WERI-Rb-1 (cell line): ENCODE data around the gene CD40.

Experiments
- DNase-seq: peaks from one replicate; pipeline ENCODE4 v3.0.0-alpha.2; 2020
- H3K27ac ChIP-seq: fragments of 250-450 bp; sonication (Bioruptor Pico); 2 replicates; pipeline ENCODE4 v1.5.1; 2020; ENCODE audit warnings: mild to moderate bottlenecking, moderate library complexity
- H3K27me3 ChIP-seq: fragments of 250-450 bp; sonication (Bioruptor Pico); 2 replicates; pipeline ENCODE4 v1.5.1; 2021; ENCODE audit warnings: mild to moderate bottlenecking, low read depth, moderate library complexity; ENCODE audit not compliant: insufficient read depth, severe bottlenecking
- H3K36me3 ChIP-seq: fragments of 250-450 bp; sonication (Bioruptor Pico); 2 replicates; pipeline ENCODE4 v1.5.1; 2020; ENCODE audit warnings: mild to moderate bottlenecking, moderate library complexity
- H3K4me3 ChIP-seq: 2 replicates; pipeline ENCODE4 v1.5.1; 2011; ENCODE audit warnings: low read depth, mild to moderate bottlenecking, control low read depth, low read length
- H3K9me3 ChIP-seq: fragments of 250-450 bp; sonication (Bioruptor Pico); 2 replicates; pipeline ENCODE4 v1.5.1; 2021; ENCODE audit warnings: mild to moderate bottlenecking, moderate library complexity; ENCODE audit not compliant: severe bottlenecking
- TF ChIP-seq, protein P1 (sequence below): IDR thresholded peaks from 2 replicates; pipeline ENCODE4 v1.5.1; 2011; ENCODE audit warnings: low read depth, mild to moderate bottlenecking, control low read depth, inconsistent platforms, low read length

The CD40 gene

GRCh38 chr20:46148313-46149208 lies 30.4 kb downstream of the CD40 start:
- Histone ChIP-seq H3K9me3 (no peaks in the 10 kb centered on the region), H3K4me3 (no peak overlapping the region), H3K27ac (no peak overlapping the region), H3K27me3 (no peaks in the 10 kb centered on the region), H3K36me3 (no peaks in the 10 kb centered on the region)
- TF ChIP-seq, protein P1, sequence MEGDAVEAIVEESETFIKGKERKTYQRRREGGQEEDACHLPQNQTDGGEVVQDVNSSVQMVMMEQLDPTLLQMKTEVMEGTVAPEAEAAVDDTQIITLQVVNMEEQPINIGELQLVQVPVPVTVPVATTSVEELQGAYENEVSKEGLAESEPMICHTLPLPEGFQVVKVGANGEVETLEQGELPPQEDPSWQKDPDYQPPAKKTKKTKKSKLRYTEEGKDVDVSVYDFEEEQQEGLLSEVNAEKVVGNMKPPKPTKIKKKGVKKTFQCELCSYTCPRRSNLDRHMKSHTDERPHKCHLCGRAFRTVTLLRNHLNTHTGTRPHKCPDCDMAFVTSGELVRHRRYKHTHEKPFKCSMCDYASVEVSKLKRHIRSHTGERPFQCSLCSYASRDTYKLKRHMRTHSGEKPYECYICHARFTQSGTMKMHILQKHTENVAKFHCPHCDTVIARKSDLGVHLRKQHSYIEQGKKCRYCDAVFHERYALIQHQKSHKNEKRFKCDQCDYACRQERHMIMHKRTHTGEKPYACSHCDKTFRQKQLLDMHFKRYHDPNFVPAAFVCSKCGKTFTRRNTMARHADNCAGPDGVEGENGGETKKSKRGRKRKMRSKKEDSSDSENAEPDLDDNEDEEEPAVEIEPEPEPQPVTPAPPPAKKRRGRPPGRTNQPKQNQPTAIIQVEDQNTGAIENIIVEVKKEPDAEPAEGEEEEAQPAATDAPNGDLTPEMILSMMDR = no peak
- no peak for DNase-seq

- Histone ChIP-seq H3K27me3 (no peaks in the 10 kb centered on the region), H3K9me3 (no peaks in the 10 kb centered on the region), H3K36me3 (no peaks in the 10 kb centered on the region), H3K27ac (no peak overlapping the region), H3K4me3 (no peak overlapping the region)
- TF ChIP-seq, protein P1 = no peak
- no peak for DNase-seq
These were observed 32.8 kb downstream of the CD40 start for GRCh38 chr20:46150943-46151342.

DNA sequence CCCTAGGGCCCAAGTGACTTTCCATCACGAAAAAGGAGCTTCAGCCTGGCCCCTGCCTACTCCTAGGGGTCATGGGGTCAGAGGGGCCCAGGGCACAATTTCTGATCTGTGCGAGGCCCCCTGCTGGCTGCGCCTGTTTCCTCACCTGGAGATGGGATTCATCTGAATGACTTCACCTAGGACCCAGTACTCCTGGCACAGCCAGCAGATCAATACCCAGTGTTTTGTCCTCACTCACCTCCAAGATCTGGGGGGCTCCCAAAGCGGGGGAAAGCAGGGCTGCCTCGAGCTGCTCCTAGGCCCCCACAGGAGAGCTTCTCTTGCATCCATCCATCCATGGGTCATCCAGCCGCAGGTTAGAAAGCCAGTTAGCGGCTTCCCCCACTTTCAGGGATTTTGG lies 33.8 kb downstream of the CD40 start:
- DNase-seq = peak; percentile 50
- TF ChIP-seq, protein P1 = peak; percentile 73

DNA sequence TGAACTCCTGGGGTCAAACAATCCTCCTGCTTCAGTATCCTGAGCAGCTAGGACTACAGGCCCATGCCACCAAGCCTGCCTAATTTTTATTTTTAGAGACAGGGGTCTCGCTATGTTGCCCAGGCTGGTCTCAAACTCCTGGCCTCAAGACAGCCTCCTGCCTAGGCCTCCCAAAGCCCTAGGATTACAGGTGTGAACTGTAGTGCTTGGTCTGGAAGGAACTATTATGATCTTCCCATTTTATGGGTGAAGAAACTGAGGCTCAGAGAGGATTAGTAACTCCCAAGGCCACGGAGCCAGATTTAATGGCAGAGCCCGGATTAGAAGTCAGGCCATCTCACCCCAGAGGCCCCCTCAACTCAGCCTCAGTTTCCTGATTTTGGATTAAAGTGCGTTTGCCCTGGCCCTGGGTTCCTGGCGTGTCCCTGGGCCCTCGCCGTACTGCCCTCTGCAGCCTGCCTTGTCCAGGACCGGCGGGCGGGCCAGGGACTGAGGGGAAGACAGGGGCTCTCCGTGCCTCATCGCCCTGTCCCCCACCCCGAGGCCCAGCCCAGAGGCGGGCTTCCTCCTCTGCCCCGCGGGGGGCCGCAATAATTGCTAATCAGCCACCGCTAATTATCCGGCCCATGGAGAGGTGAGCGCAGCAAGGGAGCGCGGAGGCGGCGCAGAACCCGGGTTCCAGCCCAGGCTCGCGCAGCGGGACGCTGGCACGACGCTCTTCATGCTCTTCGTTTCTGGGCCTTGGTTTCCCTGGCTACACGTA lies 34.9 kb downstream of the CD40 start:
- TF ChIP-seq, protein P1 = no peak
- no peaks in the 10 kb centered on the region for H3K27me3 ChIP-seq
- no peak overlapping the region for H3K4me3 ChIP-seq
- DNase-seq = no peak
- no peaks in the 10 kb centered on the region for H3K36me3 ChIP-seq
- no peak overlapping the region for H3K27ac ChIP-seq
- no peaks in the 10 kb centered on the region for H3K9me3 ChIP-seq

More for the DNA sequence above, 33.8 kb downstream of the CD40 start:
- Histone ChIP-seq H3K9me3 (no peaks in the 10 kb centered on the region), H3K27me3 (no peaks in the 10 kb centered on the region), H3K36me3 (no peaks in the 10 kb centered on the region), H3K27ac (no peak overlapping the region), H3K4me3 (no peak overlapping the region)

DNA sequence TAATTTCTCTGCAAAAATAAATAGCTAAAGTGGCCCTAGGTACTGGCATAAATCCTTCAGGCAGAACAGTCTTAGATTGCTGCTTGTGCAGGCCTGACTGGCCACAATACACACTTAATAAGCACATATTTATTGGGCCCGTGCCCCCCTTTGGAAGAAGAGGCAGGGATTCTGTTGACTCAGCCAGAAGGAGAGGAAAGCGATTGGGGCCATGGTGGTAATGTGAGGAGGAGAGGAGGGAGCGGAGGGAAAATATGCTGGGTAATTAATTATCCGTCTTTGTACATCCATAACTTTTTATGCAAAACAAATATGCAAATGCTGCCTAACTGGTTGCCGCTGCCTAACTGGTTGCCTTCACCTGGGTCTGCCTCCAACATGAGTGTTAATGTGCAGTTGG lies 36.2 kb downstream of the CD40 start:
- DNase-seq = no peak
- Histone ChIP-seq H3K27me3 (no peaks in the 10 kb centered on the region), H3K4me3 (no peak overlapping the region), H3K9me3 (no peaks in the 10 kb centered on the region), H3K27ac (no peak overlapping the region), H3K36me3 (no peaks in the 10 kb centered on the region)
- TF ChIP-seq, protein P1 = no peak
